Tibial artery (tissue), 4 donors: ENCODE results near the gene NECTIN1.

Experiments used
- DNase-seq, 2 donors: peaks; one replicate each; pipeline ENCODE4 v3.0.0-alpha.2; 2019
- H3K27ac ChIP-seq, 2 donors: fragments of 200-600 bp; sonication (generic) in 1 of 2; 1 replicate in 1 of 2; 2 replicates in 1 of 2; pipeline ENCODE4 v1.5.1; 2018 to 2019; ENCODE audit warnings: mild to moderate bottlenecking in 1 of 2
- H3K27me3 ChIP-seq, 2 donors: fragments of 200-600 bp; sonication (generic) in 1 of 2; one replicate each; pipeline versions ENCODE4 v1.5.1 to v1.6.0; 2016 to 2019
- H3K36me3 ChIP-seq, 3 donors: fragments of 200-600 bp; sonication (generic) in 2 of 3; one replicate each; pipeline ENCODE4 v1.5.1; 2016 to 2019; ENCODE audit warnings: mild to moderate bottlenecking in 2 of 3
- H3K4me1 ChIP-seq, 4 donors: fragments of 200-600 bp; sonication (generic) in 2 of 4; 1 replicate in 3 of 4; 2 replicates in 1 of 4; pipeline ENCODE4 v1.5.1; 2016 to 2019
- H3K4me3 ChIP-seq, 2 donors: fragments of 200-600 bp; sonication (generic) in 1 of 2; 1 replicate in 1 of 2; 2 replicates in 1 of 2; pipeline ENCODE4 v1.5.1; 2018 to 2019; ENCODE audit warnings: mild to moderate bottlenecking in 2 of 2
- H3K9me3 ChIP-seq, 3 donors: fragments of 200-600 bp; sonication (generic) in 1 of 3; one replicate each; pipeline ENCODE4 v1.5.1; 2016 to 2019
- intact Hi-C: fragments of 100-400 bp; cut with DNase I; formaldehyde crosslinking; loops from one replicate; pipeline ENCODE4 v1.15.0; 2023; ENCODE audit warnings: low total_unique reads
- TF ChIP-seq, protein P1 (sequence below), 2 experiments: fragments of 200-600 bp in 1 of 2; fragments of 450-650 bp in 1 of 2; IDR thresholded peaks; one replicate each; pipeline ENCODE4 v1.5.1; 2017 to 2019; ENCODE audit warnings: antibody characterized with exemption in 2 of 2, mild to moderate bottlenecking in 1 of 2, moderate library complexity in 1 of 2

Gene NECTIN1

DNA sequence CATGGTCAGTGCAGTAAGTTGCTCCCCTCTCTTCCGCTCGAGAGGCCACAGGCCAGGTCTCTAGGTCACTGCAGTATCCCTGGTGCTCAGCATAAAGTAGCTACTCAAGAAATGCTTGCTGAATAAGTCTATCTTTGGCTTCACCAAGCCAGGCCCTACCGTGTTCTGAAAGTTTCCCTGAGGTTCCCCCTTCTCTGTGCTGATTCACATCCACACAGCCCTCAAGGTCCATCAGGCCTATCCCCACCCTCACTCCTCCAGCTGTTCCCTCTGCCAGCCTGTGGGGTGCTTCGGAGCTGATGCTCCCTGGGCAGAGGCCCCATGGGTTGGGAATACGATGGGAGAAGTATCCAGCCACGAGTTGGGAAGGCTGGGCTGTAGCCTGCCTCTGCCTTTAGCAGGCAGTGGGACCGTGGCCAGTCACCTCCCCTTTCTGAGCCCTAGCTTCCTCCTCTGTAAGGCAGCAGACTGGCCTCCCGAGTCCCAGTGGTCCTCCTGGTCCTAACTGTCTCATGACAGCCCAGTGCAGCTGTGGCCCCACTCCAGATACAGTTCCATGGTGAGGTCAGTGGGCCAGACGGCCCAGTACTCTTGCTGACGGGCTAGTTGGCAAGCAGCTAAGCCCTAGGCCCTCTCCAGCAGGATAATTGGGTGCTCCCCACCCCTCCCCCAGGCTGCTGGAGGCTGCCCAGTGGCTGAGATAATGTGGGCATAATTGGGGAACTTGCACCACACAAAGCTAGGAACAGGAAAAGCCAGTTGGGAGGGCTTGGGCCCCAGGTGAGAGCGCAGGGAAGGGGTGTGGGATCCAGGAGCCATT is 48.2 kb downstream of the NECTIN1 start:
- no peaks in the 10 kb centered on the region for H3K27me3 ChIP-seq
- DNase-seq, result no peak
- H3K27ac ChIP-seq, result no peak overlapping the region
- peaks cover 6 to 25% (median 19%) of the 10 kb centered on the region in 3 donors for H3K36me3 ChIP-seq
- H3K9me3 ChIP-seq, result no peaks in the 10 kb centered on the region
- H3K4me3 ChIP-seq, result no peak overlapping the region
- TF ChIP-seq, protein P1, sequence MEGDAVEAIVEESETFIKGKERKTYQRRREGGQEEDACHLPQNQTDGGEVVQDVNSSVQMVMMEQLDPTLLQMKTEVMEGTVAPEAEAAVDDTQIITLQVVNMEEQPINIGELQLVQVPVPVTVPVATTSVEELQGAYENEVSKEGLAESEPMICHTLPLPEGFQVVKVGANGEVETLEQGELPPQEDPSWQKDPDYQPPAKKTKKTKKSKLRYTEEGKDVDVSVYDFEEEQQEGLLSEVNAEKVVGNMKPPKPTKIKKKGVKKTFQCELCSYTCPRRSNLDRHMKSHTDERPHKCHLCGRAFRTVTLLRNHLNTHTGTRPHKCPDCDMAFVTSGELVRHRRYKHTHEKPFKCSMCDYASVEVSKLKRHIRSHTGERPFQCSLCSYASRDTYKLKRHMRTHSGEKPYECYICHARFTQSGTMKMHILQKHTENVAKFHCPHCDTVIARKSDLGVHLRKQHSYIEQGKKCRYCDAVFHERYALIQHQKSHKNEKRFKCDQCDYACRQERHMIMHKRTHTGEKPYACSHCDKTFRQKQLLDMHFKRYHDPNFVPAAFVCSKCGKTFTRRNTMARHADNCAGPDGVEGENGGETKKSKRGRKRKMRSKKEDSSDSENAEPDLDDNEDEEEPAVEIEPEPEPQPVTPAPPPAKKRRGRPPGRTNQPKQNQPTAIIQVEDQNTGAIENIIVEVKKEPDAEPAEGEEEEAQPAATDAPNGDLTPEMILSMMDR (IDR thresholded peaks at IDR 0.05), result no peak
- intact Hi-C loops, result no loop called here
- peaks cover 0 to 32% (median 5%) of the 10 kb centered on the region in 4 donors for H3K4me1 ChIP-seq

DNA sequence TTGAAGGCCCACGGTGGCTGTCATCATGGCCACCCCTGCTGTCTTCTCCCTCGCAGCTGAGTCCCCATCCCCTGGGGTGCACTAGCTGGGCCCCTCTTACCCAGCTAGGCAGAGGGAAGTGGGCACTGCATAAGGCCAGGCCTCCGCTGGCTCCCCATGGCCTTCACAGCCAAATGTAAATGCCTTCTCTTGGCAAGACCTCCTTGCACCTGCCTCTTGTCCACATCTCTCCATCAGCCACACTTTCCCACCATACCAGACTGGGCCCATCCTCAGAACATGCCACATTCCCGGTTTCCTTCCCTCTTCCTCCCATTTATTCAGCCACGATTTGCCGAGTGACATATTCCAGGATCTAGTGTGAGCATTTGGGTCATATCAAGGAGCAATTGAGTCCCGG is 49.7 kb downstream of the NECTIN1 start:
- H3K36me3 ChIP-seq, result peaks cover 6 to 37% (median 24%) of the 10 kb centered on the region in 3 donors
- DNase-seq, result no peak
- peaks cover 0 to 21% (median 5%) of the 10 kb centered on the region in 4 donors for H3K4me1 ChIP-seq
- H3K4me3 ChIP-seq, result no peak overlapping the region
- TF ChIP-seq, protein P1 (IDR thresholded peaks at IDR 0.05), result no peak
- intact Hi-C loops, result no loop called here
- no peaks in the 10 kb centered on the region for H3K27me3 ChIP-seq
- H3K27ac ChIP-seq, result no peak overlapping the region
- no peaks in the 10 kb centered on the region for H3K9me3 ChIP-seq

DNA sequence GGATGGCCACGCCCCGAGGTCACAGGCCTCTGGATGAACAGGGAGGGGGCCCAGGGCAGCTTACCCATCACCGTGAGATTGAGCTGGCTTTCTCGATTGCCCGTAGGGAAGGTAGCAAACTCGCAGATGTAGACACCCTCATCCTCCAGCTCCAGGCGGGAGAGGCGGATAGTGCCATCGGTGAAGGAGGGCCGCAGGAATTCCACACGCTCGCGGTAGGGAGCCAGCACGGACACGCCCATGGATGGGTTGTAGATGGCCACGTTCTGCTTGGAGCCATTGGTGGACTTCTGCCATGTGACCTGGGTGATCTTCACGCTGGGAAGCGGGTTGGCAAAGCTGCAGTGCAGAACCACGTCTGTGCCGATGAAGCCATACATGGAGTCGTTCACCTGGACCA is 50.6 kb downstream of the NECTIN1 start:
- intact Hi-C loops, result no loop called here
- TF ChIP-seq, protein P1 (IDR thresholded peaks at IDR 0.05), result no peak
- H3K4me3 ChIP-seq, result no peak overlapping the region
- DNase-seq, result no peak
- H3K27ac ChIP-seq, result no peak overlapping the region
- no peaks in the 10 kb centered on the region for H3K9me3 ChIP-seq
- peaks cover 0 to 17% (median 5%) of the 10 kb centered on the region in 4 donors for H3K4me1 ChIP-seq
- H3K27me3 ChIP-seq, result no peaks in the 10 kb centered on the region
- H3K36me3 ChIP-seq, result peaks cover 6 to 47% (median 24%) of the 10 kb centered on the region in 3 donors

DNA sequence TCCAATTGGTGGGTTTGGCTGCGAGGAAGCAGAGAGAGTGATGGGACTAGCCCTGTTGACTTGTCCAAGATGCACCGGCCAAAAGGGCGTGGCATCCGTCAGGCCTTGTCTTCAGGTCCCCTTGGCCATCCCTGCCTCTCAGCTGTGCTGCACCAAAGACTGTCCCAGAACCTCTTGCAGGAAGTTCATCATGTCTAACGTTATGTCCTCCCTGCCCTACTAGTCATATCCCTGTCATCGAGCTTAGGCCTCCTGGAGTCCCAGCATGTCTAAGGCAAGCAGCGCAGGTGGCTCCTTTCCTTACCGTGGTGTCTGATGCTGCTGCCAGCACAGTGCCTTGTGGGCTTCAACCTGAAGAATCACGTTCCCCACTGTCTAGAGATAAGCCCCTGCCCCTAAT is 51.2 kb downstream of the NECTIN1 start:
- intact Hi-C loops, result no loop called here
- Histone ChIP-seq H3K27me3 (no peaks in the 10 kb centered on the region), H3K36me3 (peaks cover 6 to 48% (median 24%) of the 10 kb centered on the region in 3 donors), H3K4me1 (peaks cover 0 to 17% (median 5%) of the 10 kb centered on the region in 4 donors), H3K4me3 (no peak overlapping the region), H3K9me3 (no peaks in the 10 kb centered on the region), H3K27ac (no peak overlapping the region)
- TF ChIP-seq, protein P1 (IDR thresholded peaks at IDR 0.05), result no peak
- no peak for DNase-seq

DNA sequence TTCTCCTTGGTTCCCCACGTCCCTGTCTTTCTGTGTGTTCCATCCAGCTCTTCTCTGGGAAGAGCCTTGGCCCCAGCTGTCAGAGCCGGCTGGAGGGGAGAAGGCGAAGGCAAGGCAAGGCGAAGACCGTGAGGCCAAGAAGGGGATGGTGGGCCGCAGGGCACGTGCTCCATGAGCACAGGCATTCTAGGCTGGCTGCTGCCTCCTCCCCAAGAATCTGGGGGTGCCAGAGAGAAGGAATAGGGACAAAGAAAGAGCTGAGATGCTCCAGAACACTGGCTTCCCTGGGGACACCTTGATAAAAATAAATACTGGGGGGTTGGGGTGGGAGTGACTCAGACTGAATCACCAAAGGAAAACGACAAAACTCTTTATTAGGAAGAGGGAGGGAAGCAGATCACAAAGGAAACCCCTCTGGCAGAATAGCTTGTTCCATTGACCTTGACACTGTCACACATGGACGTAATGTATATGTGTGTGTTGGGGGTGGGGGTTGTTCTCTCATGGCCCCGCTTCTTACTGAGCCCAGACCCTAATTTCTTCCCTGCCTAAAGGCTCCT is 52.5 kb downstream of the NECTIN1 start:
- Histone ChIP-seq H3K4me1 (peaks cover 0 to 18% (median 8%) of the 10 kb centered on the region in 4 donors), H3K27me3 (no peaks in the 10 kb centered on the region), H3K4me3 (no peak overlapping the region), H3K9me3 (no peaks in the 10 kb centered on the region), H3K27ac (no peak overlapping the region), H3K36me3 (peaks cover 6 to 48% (median 24%) of the 10 kb centered on the region in 3 donors)
- intact Hi-C loops, result no loop called here
- no peak for DNase-seq
- TF ChIP-seq, protein P1 (IDR thresholded peaks at IDR 0.05), result no peak
